Stomach (tissue), 4 donors: Measurements from ENCODE around the gene PLCD1.

Source experiments
- EP300 ChIP-seq: sonication (generic); formaldehyde crosslinking; IDR thresholded peaks from one replicate; pipeline ENCODE4 v1.6.1; 2017; ENCODE audit warnings: antibody characterized with exemption
- POLR2A ChIP-seq, 4 donors: fragments of 450-650 bp; IDR thresholded peaks; one replicate each; pipeline ENCODE4 v1.6.1; 2016; ENCODE audit warnings: antibody characterized with exemption in 4 of 4, control low read depth in 2 of 4, mild to moderate bottlenecking in 1 of 4, moderate library complexity in 1 of 4
- POLR2AphosphoS5 ChIP-seq, 3 donors: sonication (generic); formaldehyde crosslinking; IDR thresholded peaks; one replicate each; pipeline ENCODE4 v1.6.1; 2016; ENCODE audit warnings: antibody characterized with exemption in 3 of 3
- TF ChIP-seq, protein P1 (sequence below), 7 experiments: fragments of 450-650 bp in 4 of 7; fragments of 200-600 bp in 3 of 7; sonication (generic) in 3 of 7; IDR thresholded peaks; one replicate each; pipeline ENCODE4 v1.5.1; 2016 to 2019; ENCODE audit warnings: antibody characterized with exemption in 7 of 7, control low read depth in 2 of 7, mild to moderate bottlenecking in 1 of 7

DNA sequence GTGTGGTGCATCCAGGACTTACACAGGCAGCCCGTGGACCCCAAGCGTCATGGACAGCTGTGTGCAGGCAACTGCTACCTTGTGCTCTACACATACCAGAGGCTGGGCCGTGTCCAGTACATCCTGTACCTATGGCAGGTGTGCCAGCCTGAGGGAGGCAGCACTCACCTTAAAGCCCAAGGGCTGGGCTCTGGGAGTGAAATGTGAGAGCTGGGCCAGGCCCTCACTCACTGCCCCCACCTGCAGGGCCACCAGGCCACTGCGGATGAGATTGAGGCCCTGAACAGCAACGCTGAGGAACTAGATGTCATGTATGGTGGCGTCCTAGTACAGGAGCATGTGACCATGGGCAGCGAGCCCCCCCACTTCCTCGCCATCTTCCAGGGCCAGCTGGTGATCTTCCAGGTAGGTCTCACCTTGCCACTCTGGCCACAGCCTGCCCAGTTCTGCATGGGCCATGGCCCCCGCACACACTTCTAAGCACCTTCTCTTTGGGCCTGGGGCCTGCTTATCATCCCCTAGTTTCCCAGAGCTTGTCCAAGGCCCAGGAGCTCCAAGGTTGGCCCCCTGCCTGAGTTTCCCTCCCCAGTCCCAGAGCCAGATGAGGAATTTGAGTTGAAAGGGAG is 27.9 kb downstream of the PLCD1 start:
- TF ChIP-seq POLR2AphosphoS5 (IDR thresholded peaks at IDR 0.05), result peak in 2 of 3 donors; percentile 40 to 50
- no peak for TF ChIP-seq POLR2A (IDR thresholded peaks at IDR 0.05)
- TF ChIP-seq, protein P1, sequence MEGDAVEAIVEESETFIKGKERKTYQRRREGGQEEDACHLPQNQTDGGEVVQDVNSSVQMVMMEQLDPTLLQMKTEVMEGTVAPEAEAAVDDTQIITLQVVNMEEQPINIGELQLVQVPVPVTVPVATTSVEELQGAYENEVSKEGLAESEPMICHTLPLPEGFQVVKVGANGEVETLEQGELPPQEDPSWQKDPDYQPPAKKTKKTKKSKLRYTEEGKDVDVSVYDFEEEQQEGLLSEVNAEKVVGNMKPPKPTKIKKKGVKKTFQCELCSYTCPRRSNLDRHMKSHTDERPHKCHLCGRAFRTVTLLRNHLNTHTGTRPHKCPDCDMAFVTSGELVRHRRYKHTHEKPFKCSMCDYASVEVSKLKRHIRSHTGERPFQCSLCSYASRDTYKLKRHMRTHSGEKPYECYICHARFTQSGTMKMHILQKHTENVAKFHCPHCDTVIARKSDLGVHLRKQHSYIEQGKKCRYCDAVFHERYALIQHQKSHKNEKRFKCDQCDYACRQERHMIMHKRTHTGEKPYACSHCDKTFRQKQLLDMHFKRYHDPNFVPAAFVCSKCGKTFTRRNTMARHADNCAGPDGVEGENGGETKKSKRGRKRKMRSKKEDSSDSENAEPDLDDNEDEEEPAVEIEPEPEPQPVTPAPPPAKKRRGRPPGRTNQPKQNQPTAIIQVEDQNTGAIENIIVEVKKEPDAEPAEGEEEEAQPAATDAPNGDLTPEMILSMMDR (IDR thresholded peaks at IDR 0.05), result no peak
- TF ChIP-seq EP300, result no peak
